A204.1 (cell line): ENCODE data around the gene TMEM30A.

Experiments used
- FAIRE-seq: peaks from 2 replicates; lab custom pipeline; 2012; peaks lifted over from hg19 to GRCh38; lab: Jason Lieb, UNC

The TMEM30A gene

DNA sequence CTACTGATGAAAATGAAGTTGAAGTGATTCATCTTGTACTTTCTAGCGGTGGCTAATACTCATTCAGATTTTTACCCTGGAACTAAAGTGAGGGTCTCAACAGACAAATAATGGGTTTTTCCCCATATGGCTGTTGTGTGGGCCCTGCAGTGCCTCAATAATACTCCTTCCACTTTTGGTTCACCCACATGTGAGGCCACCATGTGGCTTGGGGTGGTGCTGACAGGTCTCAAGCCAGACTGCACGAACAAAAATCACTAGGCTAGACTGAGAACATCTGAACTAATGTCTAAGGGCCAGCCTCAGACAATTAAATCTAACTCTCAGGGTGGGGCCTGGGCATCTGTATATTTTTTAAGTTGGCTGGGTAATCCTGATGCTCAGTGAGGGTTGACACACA is 70.9 kb downstream of the TMEM30A start:
- no peak for FAIRE-seq

DNA sequence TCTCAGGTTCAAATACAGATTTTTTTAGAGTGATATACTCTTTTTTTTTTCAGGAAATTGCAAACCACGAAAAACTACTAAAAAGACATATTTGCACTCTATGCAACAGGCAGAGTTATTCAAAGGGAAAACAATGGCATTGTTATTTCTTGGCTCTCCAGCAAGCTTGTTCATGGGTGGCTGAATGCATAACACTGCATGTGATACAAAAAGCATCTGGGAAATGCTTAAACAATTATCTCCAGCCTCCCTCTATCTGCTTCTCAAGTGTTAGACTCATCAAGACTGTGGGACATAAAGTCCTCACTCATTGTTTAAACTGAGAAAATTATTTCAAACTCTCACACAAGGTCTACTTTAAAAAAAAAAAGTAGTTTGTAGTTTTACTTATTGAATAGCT is 71.5 kb downstream of the TMEM30A start:
- FAIRE-seq: no peak

DNA sequence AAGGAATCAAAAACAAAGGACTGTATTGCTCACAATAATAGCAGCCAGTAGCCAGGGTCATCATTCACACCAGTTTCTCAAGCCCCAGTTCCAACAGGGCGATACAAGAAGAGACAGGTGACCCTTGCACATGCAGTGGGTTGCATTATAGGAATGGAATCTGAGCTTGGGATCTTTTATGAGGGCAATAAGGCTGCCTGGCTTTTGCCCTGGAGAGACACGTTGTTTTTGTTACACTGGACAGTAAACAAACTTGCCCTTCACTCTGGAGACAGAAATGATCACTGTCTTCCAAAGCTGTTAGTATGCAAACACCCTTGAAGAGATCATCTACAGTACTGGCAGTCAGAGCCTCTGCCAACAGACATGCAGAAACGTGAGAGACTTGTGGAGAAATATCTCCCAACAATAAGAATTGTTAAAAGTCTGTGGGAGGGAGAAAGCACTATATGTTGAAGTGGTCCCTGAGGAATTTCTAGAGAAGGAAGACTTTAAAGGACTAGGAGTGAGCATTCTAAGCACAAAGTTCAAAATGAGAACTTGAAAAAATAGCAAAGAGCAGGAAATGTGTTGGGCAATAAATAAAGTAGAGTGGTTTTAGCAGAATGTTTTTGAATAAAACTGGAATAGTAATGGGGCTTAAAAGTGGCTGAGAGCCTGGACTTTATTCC is 72.5 kb downstream of the TMEM30A start:
- FAIRE-seq: no peak

DNA sequence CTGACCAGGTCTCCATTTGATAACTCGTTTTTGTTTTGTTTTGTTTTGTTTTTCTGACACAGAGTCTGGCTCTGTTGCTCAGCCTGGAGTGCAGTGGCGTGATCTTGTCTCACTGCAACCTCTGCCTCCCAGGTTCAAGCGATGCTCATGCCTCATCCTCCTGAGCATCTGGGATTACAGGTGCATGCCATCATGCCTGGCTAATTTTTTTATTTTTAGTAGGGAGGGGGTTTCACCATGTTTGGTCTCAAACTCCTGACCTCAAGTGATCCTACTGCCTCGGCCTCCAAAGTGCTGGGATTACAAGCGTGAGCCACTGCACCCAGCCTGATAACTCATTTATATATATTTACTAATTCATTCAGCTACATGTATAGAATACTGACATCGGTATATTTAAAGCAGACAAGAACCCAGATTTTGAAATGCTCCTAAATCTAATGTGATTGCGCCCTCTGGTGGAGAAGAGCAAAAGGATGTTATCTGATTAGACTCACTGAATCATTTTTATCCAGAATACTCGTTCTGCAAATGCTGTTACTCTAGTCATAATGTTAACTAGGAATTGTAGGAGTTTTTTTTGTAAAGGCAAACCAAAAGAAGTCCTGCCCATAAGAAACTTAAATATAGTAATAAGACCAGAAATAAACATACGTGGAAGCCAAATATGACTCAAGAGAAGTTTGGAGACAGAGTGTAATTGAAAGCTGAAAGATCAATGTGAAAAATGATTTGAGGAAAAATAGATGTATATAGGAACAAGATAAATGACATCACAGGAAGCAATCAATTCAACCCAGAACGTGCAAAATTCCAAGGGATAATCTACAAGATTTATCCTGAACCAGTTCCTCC is 73.5 kb downstream of the TMEM30A start:
- FAIRE-seq: peak; percentile 93

DNA sequence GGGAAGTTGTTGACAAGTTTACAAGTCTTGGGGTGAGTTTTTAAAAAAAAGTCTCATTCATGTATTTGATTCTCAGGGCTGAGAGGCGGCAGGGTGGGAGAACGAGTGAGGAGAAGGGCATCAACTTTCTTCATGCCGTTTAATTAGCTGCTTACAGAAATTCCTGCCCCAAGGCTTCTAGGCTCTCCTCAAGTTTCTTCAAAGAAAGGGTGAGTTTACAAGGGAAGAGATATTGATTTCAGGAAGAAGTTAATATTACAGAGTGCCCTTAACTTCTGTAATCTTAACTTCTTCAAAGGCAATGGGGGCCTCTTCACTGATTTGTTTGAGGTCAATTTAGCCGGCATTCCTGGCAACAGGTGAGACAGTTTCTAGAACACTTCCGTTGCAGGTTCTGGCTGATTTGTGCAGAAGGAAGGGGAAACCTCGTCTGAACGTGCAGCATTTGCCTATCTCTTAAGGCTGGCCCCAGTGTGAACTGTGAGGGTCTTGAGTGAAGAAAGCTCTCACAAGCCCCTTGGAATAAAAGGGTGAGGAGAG is 75.3 kb downstream of the TMEM30A start:
- no peak for FAIRE-seq

DNA sequence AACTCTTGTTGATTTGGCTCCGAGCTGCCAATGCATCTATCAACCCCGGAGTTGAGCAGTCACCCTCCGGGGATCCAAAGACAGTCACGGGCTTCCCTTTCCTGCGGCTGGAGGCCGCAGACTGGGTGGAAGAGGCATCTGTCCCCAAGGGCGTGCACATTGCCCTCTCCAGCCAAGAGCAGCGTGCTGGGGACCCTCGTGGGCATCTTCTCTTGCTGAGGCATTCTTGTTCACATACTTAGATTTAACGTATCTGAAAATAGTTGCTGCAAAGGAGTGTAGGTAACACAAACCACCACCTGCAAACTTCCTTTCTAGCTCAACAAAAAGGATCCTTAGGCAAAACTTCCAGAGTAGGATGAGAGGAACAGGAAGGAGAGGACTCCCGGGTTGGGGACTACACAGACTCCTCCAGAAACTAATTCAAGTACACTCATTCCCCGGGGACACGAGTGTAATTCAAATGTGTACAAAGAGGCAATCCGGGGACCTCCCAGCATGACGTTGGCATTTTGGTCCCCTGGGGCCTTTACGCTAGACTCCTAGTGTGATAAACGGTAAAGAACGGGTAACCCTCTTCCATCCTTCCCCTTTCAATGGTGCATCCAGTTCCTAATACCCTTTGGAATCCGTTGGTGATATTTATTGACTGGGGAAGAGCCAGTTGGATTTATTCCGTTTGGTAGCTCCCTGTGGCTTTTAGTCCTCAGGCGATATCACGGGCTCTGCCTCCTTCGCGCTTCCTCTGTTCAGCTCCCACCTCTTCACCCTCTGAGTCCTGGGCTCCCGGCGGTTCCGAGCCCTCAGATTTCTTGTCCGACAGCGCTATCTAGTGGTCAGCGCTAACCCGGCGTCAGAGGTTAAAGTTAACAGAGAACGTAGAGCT is 76.1 kb downstream of the TMEM30A start:
- FAIRE-seq: no peak

DNA sequence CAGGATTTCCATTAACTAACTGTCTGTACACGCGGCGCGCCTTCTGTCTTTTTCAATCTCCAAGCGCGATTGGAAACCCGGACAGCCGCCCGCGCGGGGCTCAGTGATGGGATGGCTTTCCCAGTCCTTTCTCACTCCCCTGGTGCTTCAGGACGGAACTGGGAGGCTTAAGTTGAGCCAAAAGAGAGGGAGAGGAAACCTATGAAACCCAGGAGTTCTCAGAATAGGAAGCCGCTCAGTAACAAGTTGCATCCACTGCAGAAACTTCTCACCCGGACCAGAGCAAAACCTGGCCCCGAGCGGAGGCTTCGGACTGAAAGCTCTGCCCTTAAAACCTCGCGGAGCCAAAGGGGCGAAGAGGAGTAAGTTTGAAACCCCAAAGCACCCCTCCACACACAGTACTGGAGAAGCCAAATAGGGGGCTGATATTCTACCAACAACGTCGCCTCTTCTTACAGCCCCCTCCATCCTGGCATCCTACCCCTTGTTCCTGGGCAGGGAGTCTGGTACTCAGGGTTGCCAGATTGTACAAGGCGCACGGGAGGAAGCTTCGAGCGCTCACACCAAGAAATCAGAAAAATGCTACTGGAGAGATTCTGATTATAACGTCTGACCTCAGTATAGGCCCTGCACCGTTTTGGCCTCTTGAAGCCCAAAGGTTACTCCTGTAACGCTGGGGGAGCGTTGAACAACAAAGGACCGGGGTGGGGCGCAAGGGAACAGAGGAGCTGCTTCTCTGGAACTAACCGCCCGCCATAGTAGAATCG is 77.8 kb downstream of the TMEM30A start:
- FAIRE-seq: no peak

DNA sequence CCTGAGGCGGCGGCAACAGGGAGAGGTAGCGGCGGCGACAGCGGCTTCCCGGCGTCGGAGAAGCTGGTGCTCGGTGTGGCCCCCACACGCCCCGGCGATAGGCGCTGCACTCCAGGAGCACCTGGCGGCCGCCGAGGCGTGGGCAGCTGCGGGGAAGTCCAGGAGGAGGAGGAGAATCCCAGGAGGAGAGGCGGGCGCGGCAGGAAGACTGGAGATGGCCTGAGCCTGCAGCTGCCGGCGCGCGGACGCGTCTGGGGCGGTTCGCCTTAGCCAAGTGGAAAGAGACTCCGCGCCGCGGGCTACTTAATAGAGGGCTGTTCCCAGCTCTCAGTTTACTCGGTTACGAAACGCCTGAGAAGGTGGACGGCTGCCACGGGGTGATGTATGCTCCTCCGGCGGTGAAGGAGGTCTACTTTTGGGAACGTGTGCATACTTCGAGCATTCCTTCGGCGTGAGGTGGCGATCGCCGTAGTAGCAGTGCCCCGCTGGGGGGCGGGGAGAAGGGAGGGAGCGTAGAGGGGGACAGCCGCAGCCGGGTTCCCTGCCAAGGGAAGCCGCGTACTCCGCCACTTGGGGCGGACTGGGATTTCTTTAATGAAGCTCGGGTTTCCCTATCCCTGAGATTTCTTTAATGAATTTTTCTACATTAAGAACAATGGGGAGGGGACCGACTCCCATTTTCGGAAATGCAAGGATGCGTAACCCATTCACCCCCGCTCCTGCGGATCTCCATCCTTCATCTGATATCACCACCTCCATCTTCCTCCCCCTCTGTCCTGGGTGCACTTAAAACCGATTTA is 78.6 kb downstream of the TMEM30A start, which contains the start of gene COL12A1:
COL12A1 (minus strand) TSS at position 278 of the 800 bp plus-strand sequence. CDS start 3,261 bp downstream, outside the sequence.
- FAIRE-seq: no peak

DNA sequence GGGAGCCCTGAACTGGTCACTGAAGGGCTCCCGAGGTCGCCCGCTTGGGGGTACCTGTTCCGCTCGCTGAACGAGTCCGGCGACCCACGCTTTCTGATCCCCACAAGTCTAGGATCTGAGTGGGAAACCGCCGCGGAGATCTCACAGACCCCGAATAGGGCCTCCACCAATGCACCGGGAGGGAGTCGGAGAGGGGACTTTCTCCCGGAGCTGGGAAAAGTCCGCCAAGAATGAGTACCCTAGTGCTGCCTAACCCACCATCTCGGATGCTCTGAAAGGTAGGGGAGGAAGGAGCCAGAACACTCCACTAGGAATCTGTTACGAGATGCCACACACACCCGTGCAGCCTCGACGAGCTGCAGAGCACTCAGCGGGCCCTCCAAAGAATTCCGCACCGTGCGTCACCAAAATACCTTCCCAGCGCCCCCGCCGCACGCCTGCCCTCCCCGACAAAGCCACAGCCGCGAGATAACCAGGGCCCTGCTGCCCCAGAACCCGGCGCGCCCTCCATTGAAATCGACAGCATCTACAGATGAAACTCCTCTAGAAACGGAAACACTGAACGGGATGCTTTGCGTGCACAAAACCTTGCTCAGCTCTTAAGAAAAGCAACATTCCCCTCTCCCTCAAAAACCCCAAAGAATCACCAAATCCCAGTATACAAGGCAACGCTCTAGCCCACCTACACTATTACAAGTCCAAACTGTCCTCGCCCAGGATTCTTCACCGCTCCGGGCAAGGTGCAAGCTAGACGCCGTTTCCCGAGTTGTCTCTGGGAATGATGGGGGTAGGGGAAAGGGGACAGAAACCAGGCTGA is 79.4 kb downstream of the TMEM30A start:
- FAIRE-seq: no peak

DNA sequence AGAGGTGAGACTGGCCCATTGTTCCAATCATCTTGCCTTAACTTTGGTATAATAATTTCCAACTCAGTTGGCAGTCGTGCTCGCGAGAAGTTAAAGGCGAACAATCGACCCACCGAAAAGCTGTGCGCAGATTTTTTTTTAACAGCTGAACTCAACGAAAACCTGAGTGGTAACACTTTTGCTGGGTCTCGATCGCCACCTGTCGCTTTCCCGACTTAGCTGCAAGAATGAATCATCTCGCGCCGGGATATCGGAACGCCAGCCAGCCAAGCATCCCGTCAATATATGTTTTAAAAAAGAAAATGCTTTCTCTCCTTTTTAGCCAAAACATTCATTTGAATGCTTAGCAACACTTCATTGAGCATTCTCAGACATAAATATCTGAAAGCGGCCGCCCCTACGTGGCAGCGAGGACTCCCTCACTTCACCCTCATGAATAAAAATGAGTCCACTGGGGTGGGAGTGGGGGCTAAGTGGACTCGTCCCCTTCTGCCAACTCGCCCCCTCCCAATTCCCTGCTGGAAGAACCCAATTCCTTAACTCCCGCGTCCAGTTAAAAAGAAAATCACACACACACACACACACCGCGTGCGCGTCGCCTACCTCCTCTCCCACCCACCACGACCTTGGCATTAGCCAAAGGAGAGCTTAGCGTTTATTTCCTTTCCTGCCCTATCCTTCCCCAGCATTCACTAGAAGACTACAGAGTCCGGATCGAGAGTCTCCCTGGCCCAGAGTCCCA is 80.2 kb downstream of the TMEM30A start:
- FAIRE-seq: peak; percentile 76

DNA sequence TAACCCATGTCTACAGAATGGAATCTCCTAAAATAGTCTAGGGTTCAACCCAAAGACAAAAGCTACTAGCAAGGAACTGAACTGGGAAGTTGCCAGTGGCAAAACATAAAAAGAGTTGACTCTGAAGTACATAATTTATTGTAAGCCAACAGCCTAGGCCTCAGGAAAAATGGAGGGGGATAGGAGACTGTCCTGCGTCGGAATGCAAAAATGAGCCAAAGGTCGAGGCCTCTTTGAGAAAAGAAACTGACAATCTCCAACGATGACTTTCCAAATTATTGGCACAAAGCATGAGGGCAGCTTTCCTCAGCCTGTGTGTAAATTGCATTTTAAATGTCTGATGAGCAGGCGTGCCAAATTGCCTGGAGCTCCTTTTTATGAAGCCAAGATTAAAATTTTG is 80.9 kb downstream of the TMEM30A start:
- FAIRE-seq: no peak
